HepG2 (cell line): ENCODE data around the gene PRKAR1A. TPM values are rescaled to one million over a fixed set of nuclear protein-coding genes. Genes with fewer than 3 reads are reported as not detected.
A peak's percentile ranks its signal among the peaks of the same experiment; 100 is the strongest.

ENCODE experiments used
- BRF2 ChIP-seq: sonication (generic); formaldehyde crosslinking; IDR thresholded peaks from 2 replicates; pipeline ENCODE4 v1.8.1; 2022; ENCODE audit warnings: mild to moderate bottlenecking, missing genetic modification reagents
- CBX2 ChIP-seq, 2 experiments: fragments of 200-600 bp in 1 of 2; sonication (generic); formaldehyde crosslinking in 1 of 2; IDR thresholded peaks; 2 replicates each; pipeline versions ENCODE4 v1.7.0 to v1.8.1; 2018 to 2022; ENCODE audit warnings: low read depth in 2 of 2, low read length in 1 of 2, mild to moderate bottlenecking in 1 of 2, missing genetic modification reagents in 1 of 2
- ELF3 ChIP-seq: IDR thresholded peaks from 2 replicates; pipeline ENCODE4 v1.6.1; 2016; ENCODE audit warnings: missing genetic modification reagents, missing compliant biosample characterization
- HCFC1 ChIP-seq: fragments of 150-350 bp; IDR thresholded peaks from 2 replicates; pipeline ENCODE4 v1.6.1; 2014; ENCODE audit warnings: low read depth, low read length
- KDM3A ChIP-seq: IDR thresholded peaks from 2 replicates; pipeline ENCODE4 v1.6.1; 2018; ENCODE audit warnings: low read depth, missing compliant biosample characterization
- KLF11 ChIP-seq: IDR thresholded peaks from 2 replicates; pipeline ENCODE4 v1.6.1; 2016; ENCODE audit warnings: missing compliant biosample characterization
- KLF16 ChIP-seq, 2 experiments: sonication (generic) in 1 of 2; formaldehyde crosslinking in 1 of 2; IDR thresholded peaks; 2 replicates each; pipeline versions ENCODE4 v1.6.1 to v1.8.0; 2016 to 2023; ENCODE audit warnings: missing genetic modification reagents in 2 of 2, missing compliant biosample characterization in 1 of 2
- MAZ ChIP-seq, 2 experiments: sonication (generic) in 1 of 2; formaldehyde crosslinking in 1 of 2; IDR thresholded peaks; 2 replicates each; pipeline versions ENCODE4 v1.5.0 to v1.6.1; 2012 to 2020; ENCODE audit warnings: low read depth in 2 of 2, mild to moderate bottlenecking in 2 of 2, borderline replicate concordance in 1 of 2, improper control_type of control experiment in 1 of 2, low read length in 1 of 2, missing genetic modification reagents in 1 of 2, moderate library complexity in 1 of 2
- MTA3 ChIP-seq: sonication (generic); formaldehyde crosslinking; IDR thresholded peaks from 2 replicates; pipeline ENCODE4 v1.4.0; 2020; ENCODE audit warnings: missing genetic modification reagents
- PHF5A ChIP-seq: IDR thresholded peaks from one replicate; pipeline ENCODE4 v1.6.1; 2018; ENCODE audit warnings: low read depth, missing genetic modification reagents; ENCODE audit not compliant: unreplicated experiment
- POGK ChIP-seq: sonication (generic); formaldehyde crosslinking; conservative IDR thresholded peaks from 2 replicates; pipeline ENCODE4 v1.8.0; 2022; ENCODE audit warnings: mild to moderate bottlenecking, moderate library complexity, missing genetic modification reagents
- REL ChIP-seq: sonication (generic); formaldehyde crosslinking; conservative IDR thresholded peaks from 2 replicates; pipeline ENCODE4 v1.8.0; 2022; ENCODE audit warnings: mild to moderate bottlenecking, missing genetic modification reagents, moderate library complexity
- TGIF2 ChIP-seq: IDR thresholded peaks from 2 replicates; pipeline ENCODE4 v1.6.1; 2016; ENCODE audit warnings: control low read depth, missing compliant biosample characterization
- ZNF337 ChIP-seq: sonication (generic); formaldehyde crosslinking; IDR thresholded peaks from 2 replicates; pipeline ENCODE4 v1.5.1; 2020; ENCODE audit warnings: missing genetic modification reagents, low read depth, mild to moderate bottlenecking, borderline replicate concordance
- ZNF512B ChIP-seq: sonication (generic); formaldehyde crosslinking; IDR thresholded peaks from 2 replicates; pipeline ENCODE4 v1.5.1; 2020; ENCODE audit warnings: missing genetic modification reagents, mild to moderate bottlenecking, borderline replicate concordance
- ZNF616 ChIP-seq: sonication (generic); formaldehyde crosslinking; IDR thresholded peaks from 2 replicates; pipeline ENCODE4 v1.5.0; 2020; ENCODE audit warnings: low read depth, mild to moderate bottlenecking, missing genetic modification reagents
- ZNF687 ChIP-seq: sonication (generic); formaldehyde crosslinking; IDR thresholded peaks from 2 replicates; pipeline ENCODE4 v1.5.1; 2020; ENCODE audit warnings: mild to moderate bottlenecking, missing genetic modification reagents, moderate library complexity
- ZNF841 ChIP-seq: sonication (generic); formaldehyde crosslinking; IDR thresholded peaks from 2 replicates; pipeline ENCODE4 v1.8.1; 2023; ENCODE audit warnings: missing genetic modification reagents, borderline replicate concordance
- ZNF879 ChIP-seq: sonication (generic); formaldehyde crosslinking; IDR thresholded peaks from 2 replicates; pipeline ENCODE4 v1.8.1; 2023; ENCODE audit warnings: missing genetic modification reagents
- polyA plus RNA-seq, 8 experiments: library from polyadenylated mRNA; depleted of rRNA in 3 of 8; stranded (reverse) in 7 of 8; unstranded in 1 of 8; fragments of >200 nt; fragmentation: Illumina TruSeq in 4 of 8; extraction: Trizol in 4 of 8; gene quantifications; 2 replicates each; pipeline versions ENCODE4 v1.2.1 to v1.2.3, GENCODE V29; 2011 to 2016; ENCODE audit warnings: low read depth in 4 of 8, missing spikeins in 1 of 8, mixed read lengths in 1 of 8; ENCODE audit not compliant: insufficient read depth in 1 of 8
- total RNA-seq, 5 experiments: library from RNA; depleted of rRNA; stranded (reverse); fragments of >200 nt; fragmentation: Illumina TruSeq; extraction: Trizol; gene quantifications; 2 replicates each; pipeline ENCODE4 v1.2.3, GENCODE V29; 2016; ENCODE audit warnings: low read depth in 1 of 5

PRKAR1A gene
- total and polyA plus RNA-seq, 2 of the 13 experiments (the other 11 are each of a cell fraction or from before 2014, with no cell fraction given) = 265 to 266 TPM

- TF ChIP-seq ZNF512B (CRISPR knock-in tag) (no peak), ZNF616 (CRISPR knock-in tag) (peak; percentile 19; the same call in 1 of the 2 replicates), MAZ (IDR thresholded peaks at IDR 0.05; ENCODE audit: borderline replicate concordance, low read depth, low read length) (no peak; the same call in none of the 2 replicates), MAZ (CRISPR knock-in tag; IDR thresholded peaks at IDR 0.05; ENCODE audit: low read depth) (peak; percentile 95; the same call in 1 of the 2 replicates), ZNF687 (peak; percentile 93), KLF16 (CRISPR knock-in tag; IDR thresholded peaks at IDR 0.05) (peak in 1 of 2 experiments; percentile 56; a peak in 1 of 4 replicates), ELF3 (CRISPR knock-in tag) (peak; percentile 34; the same call in 1 of the 2 replicates), KLF11 (no peak), ZNF879 (CRISPR knock-in tag) (0 out of 2 replicates have a peak, but pooled peaks have one; percentile 21), REL (peak; percentile 85; the same call in 1 of the 2 replicates), PHF5A (CRISPR knock-in tag) (peak; percentile 37), POGK (CRISPR knock-in tag) (peak; percentile 76), ZNF337 (CRISPR knock-in tag) (0 out of 2 replicates have a peak, but pooled peaks have one; percentile 51), KDM3A (CRISPR knock-in tag) (peak; percentile 15), CBX2 (IDR thresholded peaks at IDR 0.05; ENCODE audit: low read depth, low read length) (no peak), CBX2 (CRISPR knock-in tag; IDR thresholded peaks at IDR 0.05; ENCODE audit: low read depth) (no peak), HCFC1 (no peak), ZNF841 (CRISPR knock-in tag) (no peak), TGIF2 (CRISPR knock-in tag) (peak; percentile 97), BRF2 (no peak), MTA3 (CRISPR knock-in tag) (no peak)
Observed at GRCh38 chr17:68511671-68512246, 471 bp upstream of the PRKAR1A start (continued).
